Adrenal gland (tissue), 12 donors: ENCODE results near the gene KIF25. TPM values are rescaled to one million over a fixed set of nuclear protein-coding genes. Genes with fewer than 3 reads are reported as not detected.

ENCODE experiments used
- DNase-seq, 7 donors: peaks; one replicate each; pipeline ENCODE4 v3.0.0-alpha.2; 2019 to 2020
- H3K27ac ChIP-seq, 5 donors: fragments of 200-600 bp; sonication (generic) in 4 of 5; 1 replicate in 3 of 5; 2 replicates in 2 of 5; pipeline versions ENCODE4 v1.5.1 to v1.8.0; 2016 to 2020; ENCODE audit warnings: mild to moderate bottlenecking in 1 of 5
- H3K27me3 ChIP-seq: fragments of 200-600 bp; 2 replicates; pipeline ENCODE4 v1.8.0; 2021
- H3K36me3 ChIP-seq, 2 donors: fragments of 200-600 bp; replicated peaks in 1 of 2; 1 replicate in 1 of 2; 2 replicates in 1 of 2; pipeline versions ENCODE4 v1.5.1 to v1.8.0; 2018 to 2022
- H3K4me1 ChIP-seq, 2 donors: fragments of 200-600 bp; replicated peaks in 1 of 2; 1 replicate in 1 of 2; 2 replicates in 1 of 2; pipeline versions ENCODE4 v1.5.1 to v1.8.0; 2018 to 2021
- H3K4me3 ChIP-seq, 4 donors: fragments of 200-600 bp; sonication (generic) in 3 of 4; one replicate each; pipeline ENCODE4 v1.5.1; 2016 to 2018
- H3K9me3 ChIP-seq, 3 donors: fragments of 200-600 bp; sonication (generic) in 1 of 3; replicated peaks in 1 of 3; 1 replicate in 2 of 3; 2 replicates in 1 of 3; pipeline versions ENCODE4 v1.5.1 to v1.8.0; 2016 to 2021
- POLR2A ChIP-seq, 2 donors: fragments of 450-650 bp; IDR thresholded peaks; one replicate each; pipeline ENCODE4 v1.6.1; 2017; ENCODE audit warnings: antibody characterized with exemption in 2 of 2, mild to moderate bottlenecking in 2 of 2, moderate library complexity in 1 of 2
- WGBS, 4 donors: extraction: QIAGEN DNeasy Blood & Tissue Kit in 2 of 4; methylation state at CpG; one replicate each; pipeline versions ENCODE4 v1.1.5 to v1.1.7; 2013 to 2017; 5-methylcytosine and 5-hydroxymethylcytosine counted together
- intact Hi-C, 2 donors: fragments of 100-400 bp; cut with DNase I; formaldehyde crosslinking; loops; one replicate each; pipeline versions ENCODE4 v1.14.1 to v1.15.0; 2022 to 2023
- polyA plus RNA-seq, 3 donors: library from polyadenylated mRNA; stranded (reverse); fragments of 200-250 nt in 2 of 3; fragments of 350-450 nt in 1 of 3; fragmentation: Illumina TruSeq in 1 of 3; extraction: RNeasy Lipid Tissue Mini Kit (QIAGEN cat#74804) in 1 of 3; gene quantifications; one replicate each; pipeline ENCODE4 v1.2.3, GENCODE V29; 2013 to 2014
- total RNA-seq, 9 donors: library from RNA; depleted of rRNA in 4 of 9; stranded (reverse); fragments of >200 nt in 4 of 9; fragments of 120-200 nt in 1 of 9; fragmentation: NEBNext Ultra II Directional in 1 of 9; extraction: Animal tissue kit (Norgen Biotek cat#: 25700) in 1 of 9; gene quantifications; one replicate each; pipeline versions ENCODE4 v1.1.0 to v1.2.4, GENCODE V29; 2013 to 2023
- TF ChIP-seq, protein P1 (sequence below), 6 experiments: fragments of 450-650 bp in 4 of 6; fragments of 200-600 bp in 2 of 6; sonication (generic) in 1 of 6; IDR thresholded peaks; 1 replicate in 5 of 6; 2 replicates in 1 of 6; pipeline versions ENCODE4 v1.5.1 to v1.8.0; 2016 to 2021; ENCODE audit warnings: antibody characterized with exemption in 6 of 6, mild to moderate bottlenecking in 2 of 6, moderate library complexity in 1 of 6
- donor health status: healthy with polysubstance abuse.
- donor health status: Bipolar disorder and iron deficiency.
- donor health status: DM: yes; HTN: yes; CAD: no.
- donor health status: DM: no; HTN: no; CAD: no.
- donor health status: DM: no; HTN: no; CAD: no.
- donor health status: DM: yes; HTN: yes; CAD: no.

The KIF25 gene
- total and polyA plus RNA-seq, 12 donors = 0.44 to 0.97 TPM; not detected in 10

DNA sequence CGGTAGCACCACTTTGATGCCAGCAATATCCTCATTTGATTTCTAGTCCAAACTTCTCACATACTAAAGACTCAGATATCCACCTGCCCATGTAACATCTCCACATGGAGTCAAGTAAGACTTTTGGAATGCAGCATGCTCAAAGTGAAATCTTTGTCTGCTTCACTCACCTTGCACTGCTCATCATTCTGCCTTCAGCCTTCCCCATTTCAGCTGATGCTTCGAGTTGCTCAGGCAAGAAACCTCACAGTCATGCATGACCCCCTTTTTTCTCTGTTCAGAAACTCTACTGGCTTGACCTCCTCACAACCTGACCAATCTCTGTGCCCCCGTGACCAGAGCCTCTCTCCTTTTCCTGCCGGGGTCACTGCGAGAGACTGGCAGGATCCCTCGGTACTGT lies 41.0 kb upstream of the KIF25 start:
- intact Hi-C loops = no loop called here
- 95 to 97% (median 95%) methylated on average over 6 of the region's 6 CpGs for WGBS, 4 donors
- no peak for DNase-seq
- H3K36me3 ChIP-seq = peaks cover 0 to 6% of the 10 kb centered on the region in 2 donors
- H3K27ac ChIP-seq = no peak overlapping the region
- H3K9me3 ChIP-seq = no peaks in the 10 kb centered on the region
- no peak for TF ChIP-seq POLR2A (IDR thresholded peaks at IDR 0.05)
- TF ChIP-seq, protein P1, sequence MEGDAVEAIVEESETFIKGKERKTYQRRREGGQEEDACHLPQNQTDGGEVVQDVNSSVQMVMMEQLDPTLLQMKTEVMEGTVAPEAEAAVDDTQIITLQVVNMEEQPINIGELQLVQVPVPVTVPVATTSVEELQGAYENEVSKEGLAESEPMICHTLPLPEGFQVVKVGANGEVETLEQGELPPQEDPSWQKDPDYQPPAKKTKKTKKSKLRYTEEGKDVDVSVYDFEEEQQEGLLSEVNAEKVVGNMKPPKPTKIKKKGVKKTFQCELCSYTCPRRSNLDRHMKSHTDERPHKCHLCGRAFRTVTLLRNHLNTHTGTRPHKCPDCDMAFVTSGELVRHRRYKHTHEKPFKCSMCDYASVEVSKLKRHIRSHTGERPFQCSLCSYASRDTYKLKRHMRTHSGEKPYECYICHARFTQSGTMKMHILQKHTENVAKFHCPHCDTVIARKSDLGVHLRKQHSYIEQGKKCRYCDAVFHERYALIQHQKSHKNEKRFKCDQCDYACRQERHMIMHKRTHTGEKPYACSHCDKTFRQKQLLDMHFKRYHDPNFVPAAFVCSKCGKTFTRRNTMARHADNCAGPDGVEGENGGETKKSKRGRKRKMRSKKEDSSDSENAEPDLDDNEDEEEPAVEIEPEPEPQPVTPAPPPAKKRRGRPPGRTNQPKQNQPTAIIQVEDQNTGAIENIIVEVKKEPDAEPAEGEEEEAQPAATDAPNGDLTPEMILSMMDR (IDR thresholded peaks at IDR 0.05) = no peak
- H3K4me1 ChIP-seq = no peaks in the 10 kb centered on the region
- no peaks in the 10 kb centered on the region for H3K27me3 ChIP-seq
- H3K4me3 ChIP-seq = no peak overlapping the region

DNA sequence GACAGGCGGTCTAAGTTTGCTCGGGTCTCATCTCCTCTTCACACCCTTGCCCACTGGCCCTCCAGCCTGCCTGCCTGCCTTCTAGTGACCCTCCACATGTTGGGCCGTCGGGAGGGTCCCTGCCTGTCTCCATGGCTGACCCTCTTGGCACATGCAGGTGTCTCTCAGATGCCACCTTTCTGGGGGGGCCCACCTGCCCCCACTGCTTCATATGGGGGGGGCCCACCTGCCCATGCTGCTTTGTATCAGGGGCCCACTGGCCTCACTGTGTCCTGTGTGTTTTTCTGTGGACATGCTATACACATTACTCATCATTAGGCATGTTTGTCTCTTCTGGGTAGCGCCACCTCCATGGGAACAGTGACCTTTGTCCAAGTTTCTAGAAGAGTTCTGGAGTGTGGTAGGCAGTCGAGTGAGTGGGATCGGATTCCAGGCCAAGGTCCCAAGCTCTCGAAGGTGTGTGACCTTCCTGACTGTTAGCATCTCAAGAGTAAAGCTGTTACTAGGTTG lies 40.4 kb upstream of the KIF25 start:
- DNase-seq = no peak
- 87 to 93% (median 91%) methylated on average over 8 of the region's 8 CpGs for WGBS, 4 donors
- Histone ChIP-seq H3K9me3 (no peaks in the 10 kb centered on the region), H3K36me3 (peaks cover 0 to under 1% of the 10 kb centered on the region in 2 donors), H3K4me3 (no peak overlapping the region), H3K4me1 (no peaks in the 10 kb centered on the region), H3K27ac (no peak overlapping the region), H3K27me3 (no peaks in the 10 kb centered on the region)
- TF ChIP-seq POLR2A (IDR thresholded peaks at IDR 0.05) = no peak
- TF ChIP-seq, protein P1 (IDR thresholded peaks at IDR 0.05) = no peak
- intact Hi-C loops = no loop called here

DNA sequence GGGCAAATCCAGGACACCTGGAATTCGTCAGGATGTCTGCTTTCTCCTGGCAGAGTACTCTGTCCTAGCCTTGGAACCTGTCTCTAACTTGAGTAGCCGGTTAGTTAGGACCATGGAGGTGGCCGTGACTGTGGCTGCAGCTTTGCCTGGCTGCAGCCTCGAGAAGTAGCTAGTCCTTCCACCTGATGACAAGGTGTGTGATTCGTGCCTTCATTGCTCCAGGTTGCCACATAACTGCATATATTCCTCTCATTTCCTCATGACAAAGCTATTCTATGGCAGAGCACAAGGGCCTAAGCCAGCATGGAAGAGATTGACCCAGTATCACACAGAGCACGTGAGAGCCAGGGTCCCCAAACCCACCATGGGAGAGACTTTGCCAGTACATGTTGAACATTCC lies 39.8 kb upstream of the KIF25 start:
- no peak for TF ChIP-seq POLR2A (IDR thresholded peaks at IDR 0.05)
- TF ChIP-seq, protein P1 (IDR thresholded peaks at IDR 0.05) = no peak
- Histone ChIP-seq H3K4me3 (no peak overlapping the region), H3K36me3 (no peaks in the 10 kb centered on the region), H3K9me3 (no peaks in the 10 kb centered on the region), H3K27ac (no peak overlapping the region), H3K4me1 (no peaks in the 10 kb centered on the region), H3K27me3 (no peaks in the 10 kb centered on the region)
- intact Hi-C loops = no loop called here
- no peak for DNase-seq
- WGBS, 4 donors = 86 to 96% (median 96%) methylated on average over 6 of the region's 6 CpGs

DNA sequence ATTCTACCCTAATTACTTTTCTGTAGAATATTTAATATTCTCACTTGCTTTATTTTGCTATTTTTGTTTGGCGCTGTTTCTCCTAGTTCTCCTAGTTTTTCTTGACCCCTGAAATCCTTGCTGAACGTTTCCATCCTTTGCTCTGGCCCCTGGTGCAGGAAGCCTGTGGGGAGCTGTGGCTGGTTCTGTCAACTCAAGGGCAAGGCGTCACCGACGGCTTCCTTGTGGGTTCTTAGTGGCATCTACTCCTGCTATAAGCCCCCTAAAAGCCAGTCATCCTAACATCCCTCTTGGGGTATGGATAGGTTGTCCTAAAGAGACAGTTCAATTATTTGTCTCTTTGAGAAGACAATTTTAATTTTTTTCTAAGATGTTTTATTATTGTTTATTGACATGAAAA lies 36.9 kb upstream of the KIF25 start:
- H3K9me3 ChIP-seq = no peaks in the 10 kb centered on the region
- no peak for DNase-seq
- WGBS, 4 donors = 85 to 96% (median 91%) methylated on average over 5 of the region's 5 CpGs
- H3K27me3 ChIP-seq = no peaks in the 10 kb centered on the region
- intact Hi-C loops = no loop called here
- H3K36me3 ChIP-seq = peaks cover 0 to 7% of the 10 kb centered on the region in 2 donors
- H3K4me1 ChIP-seq = no peaks in the 10 kb centered on the region
- TF ChIP-seq POLR2A (IDR thresholded peaks at IDR 0.05) = no peak
- TF ChIP-seq, protein P1 (IDR thresholded peaks at IDR 0.05) = no peak
- no peak overlapping the region for H3K27ac ChIP-seq
- H3K4me3 ChIP-seq = no peak overlapping the region
